GM21529 (cell line): Measurements from ENCODE around the gene HRH1.

Source experiments
- ATAC-seq: cut with Tn5 transposase; IDR thresholded peaks from one replicate; pipeline ENCODE4 v1.9.1; 2021; ENCODE audit not compliant: unreplicated experiment

HRH1 gene

DNA sequence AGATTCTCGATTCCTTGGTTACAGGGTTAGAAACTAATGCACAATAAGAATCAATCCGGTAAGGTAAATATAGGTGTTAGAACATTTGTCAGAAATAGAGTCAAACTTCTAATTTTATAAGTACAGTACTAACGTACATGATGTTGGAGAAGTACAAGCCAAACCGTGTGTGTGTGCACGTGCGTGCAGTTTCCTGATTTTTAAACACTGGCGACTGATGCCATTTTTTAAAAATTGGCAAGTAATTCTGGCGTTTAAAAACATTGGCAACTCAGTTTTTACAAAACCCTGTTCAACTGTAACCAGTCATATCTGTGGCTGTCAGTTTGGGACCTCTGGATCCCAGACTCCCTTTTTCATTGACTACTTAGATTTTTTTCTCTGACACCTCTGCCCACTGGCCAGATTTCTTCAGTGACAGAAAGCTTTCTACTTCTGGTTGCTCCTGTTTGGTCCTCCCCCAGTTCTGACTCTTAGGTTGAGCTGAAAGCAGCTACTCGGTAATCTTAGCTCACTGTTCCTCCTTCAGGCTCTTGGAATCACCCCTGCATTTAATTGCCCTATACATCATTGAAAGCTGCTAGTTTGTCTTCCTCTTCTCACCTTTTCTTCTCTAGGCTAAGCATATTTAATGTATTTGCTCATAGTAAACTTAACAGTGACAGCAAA lies 118.7 kb downstream of the HRH1 start:
- ATAC-seq = no peak

DNA sequence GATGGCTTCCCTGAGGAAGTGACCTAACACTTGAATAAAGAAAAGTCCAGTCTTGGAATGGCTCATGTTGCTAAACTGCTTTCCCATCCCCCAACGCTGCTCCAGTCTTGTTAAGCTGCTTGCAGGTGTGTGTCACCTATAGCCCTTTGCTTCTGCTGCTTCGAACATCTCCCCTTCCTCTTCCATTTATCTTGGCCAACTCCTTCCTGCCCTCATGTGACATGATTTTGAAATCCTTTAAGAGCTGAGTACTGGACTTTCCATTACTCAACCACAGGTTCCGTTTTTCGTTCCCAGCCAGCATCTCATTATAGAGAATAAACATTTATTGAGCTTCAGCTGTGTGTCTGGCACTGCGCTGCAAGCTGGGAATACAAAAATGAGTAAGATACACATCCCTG lies 119.6 kb downstream of the HRH1 start:
- ATAC-seq = no peak

DNA sequence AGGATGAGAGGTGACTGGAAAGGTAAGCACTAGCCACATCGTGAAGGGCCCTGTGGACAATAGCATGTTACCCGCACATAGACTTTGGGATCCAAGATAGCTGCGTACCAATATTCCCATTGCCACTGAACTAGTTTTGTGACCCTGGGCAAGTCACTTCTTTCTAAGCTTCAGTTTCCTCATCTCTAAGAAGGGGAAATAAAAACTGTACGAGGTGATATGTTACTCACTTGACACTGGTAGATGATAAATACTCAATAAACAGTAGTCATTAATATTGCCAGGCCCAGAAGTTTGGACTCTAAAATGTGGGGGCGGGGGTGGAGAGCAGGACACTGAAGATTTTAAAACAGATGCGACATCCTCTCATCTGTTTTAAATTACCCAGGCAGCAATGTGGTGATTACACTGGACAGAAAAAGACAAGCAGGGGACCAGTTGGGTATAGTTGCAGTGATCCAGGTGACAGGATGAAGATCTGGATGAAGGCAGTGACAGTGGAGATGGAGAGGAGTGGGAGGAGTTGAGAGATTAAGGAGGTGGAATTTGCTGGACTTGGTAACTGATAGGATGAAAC lies 120.4 kb downstream of the HRH1 start:
- ATAC-seq = no peak

DNA sequence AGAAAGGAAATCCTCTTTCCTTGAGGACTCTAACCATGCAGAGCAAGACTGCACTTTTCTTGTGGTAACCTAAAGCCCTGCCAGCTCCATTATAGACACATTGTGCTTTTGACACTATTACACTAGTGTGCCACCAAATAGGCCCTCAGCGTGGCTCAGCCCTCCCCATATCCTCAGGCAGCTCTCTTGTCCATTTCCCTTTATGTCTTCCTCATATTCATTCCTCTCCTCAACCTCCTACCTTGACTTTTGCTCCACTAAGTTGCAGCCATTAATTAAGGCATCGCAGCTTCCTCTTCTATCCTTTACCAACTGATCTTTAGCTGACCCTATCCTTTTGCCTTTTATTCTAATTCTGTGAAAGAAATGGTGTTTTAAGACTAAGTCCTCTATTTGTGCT lies 121.6 kb downstream of the HRH1 start:
- ATAC-seq = no peak

DNA sequence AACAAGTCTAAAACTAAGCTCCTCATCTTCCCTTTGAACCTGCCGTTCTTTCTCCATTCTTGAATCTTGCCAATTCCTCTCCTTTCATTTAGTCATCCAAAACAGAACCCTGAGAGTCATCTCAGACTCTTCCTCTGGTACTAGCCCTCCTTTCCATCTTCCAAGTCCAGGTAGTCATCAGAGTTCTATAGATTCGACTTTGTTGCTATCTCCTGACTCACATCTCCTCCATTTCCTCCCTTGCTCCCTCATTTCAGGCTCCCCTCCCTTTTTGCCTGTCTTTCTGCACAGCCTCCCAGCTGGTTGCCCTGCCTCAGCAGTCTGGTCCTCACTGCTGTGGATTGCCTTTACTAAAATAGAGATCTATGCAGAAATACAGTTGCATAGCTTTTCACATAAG lies 122.6 kb downstream of the HRH1 start:
- no peak for ATAC-seq

DNA sequence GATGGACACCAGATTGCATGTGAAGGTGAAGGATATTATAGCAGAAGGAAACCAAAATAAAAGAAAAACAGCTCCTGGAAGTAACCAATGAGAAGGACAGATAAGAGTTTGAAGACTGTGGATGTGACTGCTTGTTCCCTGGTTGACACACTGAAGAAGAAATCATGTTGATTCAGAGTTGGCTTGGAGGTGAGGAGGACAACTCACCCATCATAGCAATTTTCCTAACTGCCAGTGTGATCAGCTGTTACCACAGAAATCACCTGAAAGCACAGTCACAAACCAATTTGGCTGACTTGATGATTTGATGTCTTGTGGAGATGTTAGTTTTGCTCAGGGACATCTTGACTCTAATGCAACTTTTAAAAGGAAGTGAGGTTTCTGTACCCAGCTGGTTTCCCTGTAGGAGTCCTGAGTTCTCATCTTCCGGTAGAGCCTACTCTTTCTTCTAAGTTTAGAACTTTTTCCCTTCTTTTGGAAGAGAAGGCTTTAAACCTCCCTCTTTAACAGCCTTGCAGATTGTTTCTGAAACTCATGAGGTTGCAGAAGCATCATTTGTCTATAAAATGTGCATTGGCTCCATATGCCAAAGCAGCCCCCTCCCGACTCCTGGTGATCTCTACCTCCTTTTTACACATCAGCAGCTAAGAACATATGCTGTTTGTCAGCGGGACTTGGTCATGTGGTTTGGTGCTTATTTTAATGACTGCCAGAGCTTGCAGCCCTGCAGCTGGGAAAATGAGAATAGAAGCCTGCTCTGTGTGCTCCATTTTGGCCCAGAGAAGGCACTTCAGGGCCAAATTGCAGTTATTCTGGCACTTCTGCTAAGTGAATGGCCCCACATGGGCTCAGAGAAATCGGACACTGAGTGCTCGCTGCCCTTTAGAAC lies 128.2 kb downstream of the HRH1 start:
- ATAC-seq = no peak

DNA sequence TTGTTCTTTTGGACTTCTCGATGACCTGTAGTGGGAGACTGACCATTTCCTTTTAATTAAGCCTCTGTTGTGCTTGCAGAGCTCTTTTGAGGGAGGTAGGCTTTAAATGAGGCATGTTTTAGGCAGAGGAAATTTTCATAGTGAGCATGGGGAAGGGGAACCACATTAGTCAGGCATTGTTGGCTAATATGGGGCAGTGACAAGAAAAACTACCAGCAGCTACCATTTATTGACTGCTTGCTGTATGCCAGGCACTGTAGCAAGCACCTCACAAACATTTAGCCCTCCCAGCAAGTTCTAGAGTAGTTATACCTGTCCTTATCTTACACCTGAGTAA lies 128.8 kb downstream of the HRH1 start:
- no peak for ATAC-seq

DNA sequence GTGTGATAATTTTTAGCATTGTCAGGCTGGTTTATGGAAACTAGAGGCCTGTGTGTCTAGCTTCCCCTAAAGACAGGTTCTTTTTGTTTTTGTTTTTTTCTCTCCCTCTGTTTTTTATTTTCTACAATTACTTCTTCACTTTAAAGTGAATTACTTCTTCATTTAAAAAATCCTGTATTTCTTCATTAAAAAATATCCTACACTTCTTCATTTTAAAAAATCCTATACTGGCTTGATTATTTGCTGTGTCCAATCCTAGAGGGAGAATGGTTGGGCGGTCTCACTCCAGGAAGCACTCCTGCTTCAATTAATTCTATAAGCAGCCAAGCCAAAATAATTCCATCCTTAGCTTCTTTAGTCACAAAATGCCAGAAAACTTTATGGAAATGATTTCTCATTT lies 129.7 kb downstream of the HRH1 start:
- ATAC-seq = no peak

DNA sequence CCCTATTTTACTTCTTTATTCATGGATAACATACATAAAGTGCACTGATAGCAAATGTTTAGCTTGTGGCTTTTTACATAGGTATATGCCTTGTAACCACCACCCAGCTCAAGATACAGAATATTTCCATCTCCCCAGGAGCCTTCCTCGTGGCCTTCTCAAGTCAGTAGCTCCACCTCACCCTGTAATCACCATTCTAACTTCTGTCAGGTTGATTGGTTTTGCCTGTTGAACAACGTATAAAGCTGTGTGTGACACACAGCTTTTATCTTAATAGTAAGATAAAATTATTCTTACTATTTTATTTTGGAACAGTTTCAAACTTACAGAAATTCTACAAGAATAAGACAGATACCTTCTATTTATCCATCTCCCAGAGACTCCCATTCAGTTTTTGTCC lies 131.2 kb downstream of the HRH1 start:
- ATAC-seq = no peak

DNA sequence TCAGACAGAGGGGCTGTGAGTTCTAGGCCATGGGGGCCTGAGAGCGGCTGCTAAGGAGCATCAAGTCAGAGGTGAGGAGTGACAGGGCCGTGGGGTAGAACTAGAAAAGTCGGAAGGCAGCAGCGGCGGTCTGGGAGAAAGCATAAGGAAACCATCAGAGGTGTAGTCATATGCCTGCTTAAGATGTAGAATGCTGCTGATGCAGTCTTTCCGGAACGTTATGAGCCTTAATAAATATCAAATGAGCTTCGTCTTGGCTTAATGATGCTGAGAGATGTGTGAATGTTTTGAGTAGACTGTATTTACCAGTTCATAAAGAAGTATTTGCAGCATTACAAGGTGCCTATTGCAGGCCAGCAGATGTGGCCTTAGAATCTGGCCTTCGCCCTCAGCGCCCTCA lies 133.1 kb downstream of the HRH1 start:
- no peak for ATAC-seq

DNA sequence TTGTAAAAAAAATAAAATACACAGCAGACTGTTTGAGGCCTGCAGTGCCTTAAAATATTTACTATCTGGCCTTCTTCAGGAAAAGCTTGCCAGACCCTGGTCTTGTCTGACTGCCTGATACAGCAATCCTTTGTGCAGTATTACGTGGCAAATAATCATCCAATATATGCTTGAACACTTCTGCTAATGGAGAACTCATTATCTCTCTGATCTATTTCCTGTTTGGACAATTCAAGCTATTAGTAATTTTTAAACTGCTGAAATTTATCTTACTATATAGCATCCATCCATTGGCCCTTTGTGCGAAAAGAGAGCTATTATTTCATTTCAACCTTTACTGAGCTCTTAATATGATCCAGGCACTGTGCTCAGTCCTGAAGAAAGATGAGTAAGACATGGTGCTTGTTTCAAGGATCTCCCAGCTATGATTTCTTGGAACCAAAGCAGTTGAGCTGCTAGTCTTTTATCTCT lies 133.8 kb downstream of the HRH1 start:
- ATAC-seq = no peak

DNA sequence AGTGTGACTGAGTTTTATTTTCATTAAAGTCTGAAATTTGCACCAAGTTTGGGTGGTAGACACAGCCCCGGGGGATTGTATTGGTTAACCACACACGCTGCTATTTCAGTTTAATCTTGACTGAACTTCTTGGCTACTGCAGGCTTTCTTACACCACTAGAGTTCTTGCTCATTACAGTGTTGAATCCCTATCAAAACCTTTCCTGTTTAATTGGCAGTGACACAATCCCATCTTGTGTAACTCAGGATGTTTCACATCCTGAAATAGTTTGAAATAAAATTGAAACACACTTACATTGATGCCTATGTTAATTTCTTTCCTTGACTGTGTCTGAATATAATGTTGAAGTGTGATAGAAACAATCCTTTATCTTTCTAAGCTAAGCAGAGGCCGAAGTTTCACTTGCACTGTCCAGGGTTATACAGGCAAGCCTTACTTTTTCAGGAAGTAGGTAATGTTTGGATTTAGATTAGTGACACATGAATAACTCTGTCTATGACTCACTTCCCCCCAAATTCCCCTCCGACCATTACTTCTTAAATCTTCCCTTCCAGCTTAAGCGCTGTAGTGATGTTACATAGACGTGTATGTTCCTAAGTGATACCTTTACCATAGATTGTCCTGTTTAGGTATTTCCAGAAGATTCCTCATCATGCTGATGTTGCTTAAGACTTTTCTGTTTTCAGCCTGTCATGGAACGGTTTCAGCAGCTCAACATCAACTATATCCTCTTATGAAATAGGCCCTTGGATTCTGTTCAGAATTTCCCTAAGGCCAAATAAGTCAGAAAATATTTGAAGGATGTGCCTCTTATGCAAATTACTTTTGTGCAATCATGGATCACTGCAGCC lies 134.7 kb downstream of the HRH1 start:
- ATAC-seq = peak; percentile 69

DNA sequence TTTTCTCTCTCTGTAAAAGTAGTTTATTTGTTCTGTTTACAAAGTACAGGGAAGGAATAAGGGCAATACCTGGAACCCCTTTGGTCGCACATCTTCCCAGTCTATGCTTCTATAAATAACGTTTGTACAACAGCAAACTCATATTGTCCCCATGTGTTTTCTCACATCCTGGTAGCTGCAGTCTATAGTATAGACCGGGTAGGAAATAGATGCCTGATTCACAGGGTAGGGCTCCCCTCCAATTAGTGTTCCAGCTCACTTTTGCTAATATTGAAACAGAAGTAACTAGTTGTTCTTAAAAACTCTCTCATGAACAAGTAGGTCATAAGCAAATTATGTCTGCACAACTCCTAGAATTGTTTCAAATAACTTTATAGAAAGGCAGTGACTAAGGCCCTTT lies 135.6 kb downstream of the HRH1 start:
- peak; percentile 33 for ATAC-seq

DNA sequence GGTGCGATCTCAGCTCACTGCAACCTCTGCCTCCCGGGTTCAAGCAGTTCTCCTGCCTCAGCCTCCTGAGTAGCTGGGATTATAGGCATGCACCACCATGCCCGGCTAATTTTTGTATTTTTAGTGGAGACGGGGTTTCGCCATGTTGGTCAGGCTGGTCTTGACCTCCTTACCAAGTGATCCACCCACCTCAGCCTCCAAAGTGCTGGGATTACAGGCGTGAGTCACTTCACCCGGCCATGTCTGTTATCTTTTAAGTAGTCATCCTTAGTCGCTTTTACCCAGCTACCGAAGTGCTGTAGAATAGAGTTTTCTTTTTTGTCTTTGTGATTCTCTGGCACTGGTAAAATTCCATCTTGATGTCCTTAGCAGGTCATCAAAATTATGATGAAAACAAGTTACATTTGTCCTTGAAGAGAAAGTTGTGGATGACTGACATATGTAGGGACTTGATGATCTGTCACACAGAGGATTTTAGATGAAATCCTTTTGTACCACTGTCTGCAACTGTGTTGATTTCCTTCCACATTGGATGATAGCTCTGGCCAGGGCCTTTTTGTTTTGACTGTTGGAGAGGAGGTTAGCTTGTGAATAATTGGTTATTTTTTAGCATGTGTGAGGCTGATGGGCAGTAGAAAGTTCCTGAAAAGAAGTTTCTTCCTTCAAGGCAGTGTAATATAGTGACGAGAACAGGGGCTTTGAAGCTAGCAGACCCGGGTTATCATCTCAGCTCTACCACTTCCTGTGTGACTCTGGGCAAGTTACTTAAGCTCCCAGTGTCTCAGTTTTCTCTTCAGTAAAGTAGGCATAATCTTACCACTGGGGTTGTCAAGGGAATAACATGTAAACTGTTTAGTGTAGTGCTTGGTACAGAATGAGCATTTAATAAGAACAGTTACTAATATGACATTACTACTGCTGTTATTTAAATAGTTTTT lies 136.7 kb downstream of the HRH1 start:
- peak; percentile 30 for ATAC-seq

DNA sequence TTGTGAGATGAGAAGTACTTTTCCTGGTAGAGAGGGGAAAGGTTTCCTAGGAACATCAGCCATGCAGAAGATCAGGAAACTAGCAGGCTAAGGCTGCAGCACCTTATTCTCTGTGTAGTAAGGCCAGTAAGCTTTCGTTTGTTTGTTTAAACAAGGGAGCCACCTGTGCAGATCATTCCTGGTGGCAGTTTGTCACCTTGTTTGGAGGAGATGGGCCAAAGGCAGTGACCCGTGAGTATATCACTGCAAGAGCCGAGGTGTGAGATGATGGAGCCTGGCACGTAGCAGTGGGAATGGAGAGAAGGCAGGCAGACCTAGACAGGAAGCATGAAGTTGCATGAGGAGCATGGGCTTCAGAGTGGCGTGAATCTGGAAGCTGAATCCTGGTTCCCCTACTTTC lies 137.5 kb downstream of the HRH1 start:
- ATAC-seq = no peak

DNA sequence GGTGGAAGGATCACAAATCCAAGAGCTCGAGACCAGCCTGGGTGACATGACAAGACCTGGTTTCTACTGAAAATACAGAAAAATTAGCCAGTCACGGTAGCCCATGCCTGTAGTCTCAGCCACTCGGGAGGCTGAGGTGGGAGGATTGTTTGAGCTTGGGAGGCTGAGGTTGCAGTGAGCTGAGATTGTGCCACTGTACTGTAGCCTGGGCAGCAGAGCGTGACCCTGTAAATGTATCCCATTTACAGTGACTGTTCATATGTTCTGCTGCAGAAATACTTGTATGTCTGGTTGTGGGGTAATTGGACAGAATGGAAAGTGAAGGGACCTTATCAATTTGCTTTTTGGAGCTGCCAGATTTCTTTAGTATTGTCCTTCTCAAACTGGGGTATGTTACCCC lies 142.8 kb downstream of the HRH1 start:
- ATAC-seq = no peak

DNA sequence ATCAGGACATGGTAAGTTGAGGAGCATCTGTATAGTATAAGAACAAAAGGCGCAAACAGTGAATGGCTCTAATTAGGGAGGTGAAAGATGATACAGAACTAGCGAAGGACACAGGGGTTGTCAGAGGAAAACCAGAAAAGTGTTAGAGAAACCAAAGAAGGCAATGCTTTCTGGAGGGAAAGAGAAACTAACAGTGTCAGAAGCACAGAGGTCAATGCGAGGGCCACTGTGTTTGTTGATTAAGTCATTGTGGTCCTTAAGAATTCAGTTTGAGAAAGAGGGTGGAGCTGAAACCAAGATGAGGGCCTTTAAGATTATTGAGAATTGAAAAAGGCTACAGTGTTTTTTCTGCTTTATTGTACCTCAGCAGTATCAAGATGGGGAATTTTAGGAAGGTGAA lies 146.7 kb downstream of the HRH1 start:
- ATAC-seq = peak; percentile 87

DNA sequence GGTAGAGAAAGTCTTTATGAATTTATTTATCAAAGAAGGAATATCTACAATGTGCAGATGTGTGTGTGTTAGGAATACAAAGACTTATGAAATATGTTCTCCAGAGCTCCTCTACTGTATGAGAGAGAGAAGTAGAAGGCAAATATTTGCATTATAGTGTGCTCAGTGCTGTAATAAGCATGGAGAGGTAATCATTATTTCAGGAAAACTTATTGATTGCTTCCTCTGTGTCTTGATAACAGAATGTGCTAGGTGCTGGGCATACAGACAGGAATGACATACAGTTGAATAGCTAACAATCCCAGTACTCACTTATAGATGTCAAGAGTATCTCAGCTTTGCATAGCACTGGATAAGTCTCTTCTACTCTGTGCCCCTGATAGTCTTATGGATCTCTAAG lies 148.2 kb downstream of the HRH1 start:
- no peak for ATAC-seq

DNA sequence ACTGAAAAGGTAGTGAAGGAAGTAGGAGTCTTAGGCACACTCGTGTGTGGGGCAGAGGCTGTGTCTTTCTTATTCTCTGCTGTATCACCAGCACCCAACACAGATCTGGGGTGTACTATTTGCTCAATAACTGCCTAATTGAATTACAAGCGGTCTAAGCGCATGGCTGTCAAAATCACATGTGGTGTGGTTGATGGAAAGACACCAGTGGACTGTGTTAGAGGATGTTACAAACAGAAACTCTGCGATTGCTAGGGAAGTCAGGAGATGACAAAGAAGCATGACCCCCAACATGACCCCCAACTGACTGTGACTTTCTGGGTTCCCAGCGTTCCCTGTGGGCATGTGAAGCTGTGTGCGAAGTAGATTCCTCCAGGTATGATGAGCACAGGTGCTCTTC lies 149.9 kb downstream of the HRH1 start:
- no peak for ATAC-seq

DNA sequence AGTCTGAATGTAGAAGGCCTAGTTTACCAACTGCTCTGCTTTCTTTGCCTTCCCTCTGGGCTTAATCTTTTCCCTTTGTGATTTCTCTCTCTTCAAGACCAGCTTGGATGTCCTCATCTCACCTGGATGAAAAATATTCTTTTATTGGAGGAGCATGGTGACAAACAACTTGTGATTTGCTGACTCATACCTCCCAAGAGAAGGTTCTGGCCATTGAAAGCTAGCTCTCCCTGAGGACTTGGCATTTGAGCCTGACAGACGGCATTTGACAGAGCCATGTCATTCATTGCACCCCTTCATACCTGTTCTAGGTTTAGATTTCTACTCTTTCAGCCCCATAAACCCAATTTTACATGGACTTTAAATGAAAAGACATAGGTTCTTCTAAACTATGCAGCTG lies 151.2 kb downstream of the HRH1 start:
- no peak for ATAC-seq
